HEK293 (cell line): ENCODE results near the gene GALK1.

Experiments
- CTCF ChIA-PET: fragments of 350-600 bp; formaldehyde crosslinking; extraction: SDS; loops from one replicate; lab custom pipeline; 2021; ENCODE audit warnings: antibody characterized with exemption; lab: Yijun Ruan, JAX
- POLR2A ChIA-PET: fragments of 300-600 bp; formaldehyde crosslinking; extraction: SDS; loops from one replicate; lab custom pipeline; 2020; ENCODE audit warnings: antibody characterized with exemption, inconsistent platforms; lab: Yijun Ruan, JAX
- H3K27ac ChIP-seq: fragments of 200-500 bp; sonication (Bioruptor generic); 2 replicates; pipeline ENCODE4 v1.5.1; 2014; ENCODE audit warnings: low read depth, low read length, control low read depth, inconsistent platforms; ENCODE audit errors: extremely low read depth
- H3K36me3 ChIP-seq, 2 experiments: fragments of 200-500 bp in 1 of 2; sonication (Bioruptor generic) in 1 of 2; 1 replicate in 1 of 2; 2 replicates in 1 of 2; pipeline ENCODE4 v1.5.1; 2014 to 2017; ENCODE audit warnings: inconsistent platforms in 2 of 2, low read length in 2 of 2; ENCODE audit not compliant: control insufficient read depth in 2 of 2, insufficient read depth in 1 of 2
- H3K4me1 ChIP-seq: fragments of 200-500 bp; sonication (Bioruptor generic); 2 replicates; pipeline ENCODE4 v1.5.1; 2014; ENCODE audit warnings: mild to moderate bottlenecking, low read length, inconsistent platforms; ENCODE audit not compliant: control insufficient read depth, insufficient read depth
- H3K4me3 ChIP-seq: 2 replicates; pipeline ENCODE4 v1.5.1; 2011; ENCODE audit warnings: low read depth, mild to moderate bottlenecking, control low read depth, low read length, moderate library complexity
- H3K9me3 ChIP-seq: fragments of 200-500 bp; sonication (Bioruptor generic); 2 replicates; pipeline ENCODE4 v1.5.1; 2014; ENCODE audit warnings: low read depth, low read length, inconsistent platforms; ENCODE audit not compliant: control insufficient read depth, insufficient read depth
- EGR2 ChIP-seq: fragments of 450-650 bp; formaldehyde crosslinking; IDR thresholded peaks from 2 replicates; pipeline ENCODE4 v1.5.1; 2016; ENCODE audit warnings: low read depth, missing biosample characterization, missing genetic modification characterization
- KLF8 ChIP-seq: fragments of 450-650 bp; formaldehyde crosslinking; IDR thresholded peaks from 2 replicates; pipeline ENCODE4 v1.5.1; 2016; ENCODE audit warnings: missing biosample characterization, missing genetic modification characterization
- MZF1 ChIP-seq: fragments of 450-650 bp; formaldehyde crosslinking; IDR thresholded peaks from 2 replicates; pipeline ENCODE4 v1.5.1; 2017; ENCODE audit warnings: missing biosample characterization, missing genetic modification characterization, borderline replicate concordance
- PRDM10 ChIP-seq: fragments of 450-650 bp; formaldehyde crosslinking; IDR thresholded peaks from 2 replicates; pipeline ENCODE4 v1.5.1; 2016; ENCODE audit warnings: missing biosample characterization, missing genetic modification characterization
- PRDM2 ChIP-seq: fragments of 450-650 bp; formaldehyde crosslinking; IDR thresholded peaks from 2 replicates; pipeline ENCODE4 v1.5.1; 2016; ENCODE audit warnings: missing biosample characterization, missing genetic modification characterization, borderline replicate concordance
- SCRT2 ChIP-seq: fragments of 450-650 bp; formaldehyde crosslinking; IDR thresholded peaks from 2 replicates; pipeline ENCODE4 v1.5.1; 2016; ENCODE audit warnings: missing biosample characterization, missing genetic modification characterization
- SP2 ChIP-seq: fragments of 450-650 bp; formaldehyde crosslinking; IDR thresholded peaks from 2 replicates; pipeline ENCODE4 v1.5.1; 2016; ENCODE audit warnings: missing biosample characterization, missing genetic modification characterization
- SP7 ChIP-seq: fragments of 450-650 bp; formaldehyde crosslinking; IDR thresholded peaks from 2 replicates; pipeline ENCODE4 v1.5.1; 2016; ENCODE audit warnings: missing biosample characterization, missing genetic modification characterization
- WT1 ChIP-seq: fragments of 450-650 bp; formaldehyde crosslinking; IDR thresholded peaks from 2 replicates; pipeline ENCODE4 v1.5.1; 2016; ENCODE audit warnings: missing biosample characterization, missing genetic modification characterization
- ZFHX2 ChIP-seq: fragments of 450-650 bp; formaldehyde crosslinking; conservative IDR thresholded peaks from 2 replicates; pipeline ENCODE4 v1.5.1; 2016; ENCODE audit warnings: missing biosample characterization, missing genetic modification characterization
- ZNF132 ChIP-seq: fragments of 450-650 bp; formaldehyde crosslinking; IDR thresholded peaks from 2 replicates; pipeline ENCODE4 v1.5.1; 2017; ENCODE audit warnings: missing biosample characterization, missing genetic modification characterization, borderline replicate concordance
- ZNF239 ChIP-seq: fragments of 450-650 bp; formaldehyde crosslinking; IDR thresholded peaks from 2 replicates; pipeline ENCODE4 v1.5.1; 2016; ENCODE audit warnings: missing biosample characterization, missing genetic modification characterization
- ZNF354C ChIP-seq: fragments of 450-650 bp; formaldehyde crosslinking; IDR thresholded peaks from 2 replicates; pipeline ENCODE4 v1.5.1; 2016; ENCODE audit warnings: missing biosample characterization, missing genetic modification characterization, low read depth, borderline replicate concordance
- ZNF366 ChIP-seq: fragments of 450-650 bp; formaldehyde crosslinking; conservative IDR thresholded peaks from 2 replicates; pipeline ENCODE4 v1.5.1; 2016; ENCODE audit warnings: missing biosample characterization, missing genetic modification characterization
- ZNF510 ChIP-seq: fragments of 450-650 bp; formaldehyde crosslinking; IDR thresholded peaks from 2 replicates; pipeline ENCODE4 v1.5.1; 2018; ENCODE audit warnings: mild to moderate bottlenecking, missing genetic modification characterization, missing biosample characterization; ENCODE audit not compliant: insufficient replicate concordance
- ZNF555 ChIP-seq: fragments of 450-650 bp; formaldehyde crosslinking; conservative IDR thresholded peaks from 2 replicates; pipeline ENCODE4 v1.5.1; 2017; ENCODE audit warnings: missing biosample characterization, mild to moderate bottlenecking, missing genetic modification characterization, inconsistent platforms
- ZNF600 ChIP-seq: fragments of 450-650 bp; formaldehyde crosslinking; IDR thresholded peaks from 2 replicates; pipeline ENCODE4 v1.5.1; 2016; ENCODE audit warnings: missing biosample characterization, missing genetic modification characterization
- ZNF658 ChIP-seq: fragments of 450-650 bp; formaldehyde crosslinking; IDR thresholded peaks from 2 replicates; pipeline ENCODE4; 2016; ENCODE audit warnings: missing biosample characterization, missing genetic modification characterization

The GALK1 gene

GRCh38 chr17:75808905-75809621 is 44.1 kb upstream of the GALK1 start:
- ChIA-PET CTCF (interaction anchor here (1.0 to 1.8 kb wide), 4 partner anchors 19 to 36 kb away, joined by 3 to 10 read pairs (median 4); no protein-coding TSS in a partner anchor), POLR2A (interaction anchor here (0.6 to 2.8 kb wide), 4 partner anchors 10 to 311 kb away, joined by 3 to 19 read pairs (median 6); no protein-coding TSS in a partner anchor)
- peaks cover 20 to 49% of the 10 kb centered on the region in 2 experiments for H3K36me3 ChIP-seq
- peak overlapping the region; percentile 74 for H3K27ac ChIP-seq
- no peaks in the 10 kb centered on the region for H3K9me3 ChIP-seq
- TF ChIP-seq SP7 (tag by site-specific recombination) = peak; percentile 69
- TF ChIP-seq WT1 (tag by site-specific recombination) = no peak
- TF ChIP-seq PRDM10 (tag by site-specific recombination) = peak; percentile 52
- TF ChIP-seq ZNF600 (tag by site-specific recombination) = no peak
- 0 out of 2 replicates have a peak, but pooled peaks have one; percentile 10 for TF ChIP-seq EGR2 (tag by site-specific recombination)
- TF ChIP-seq ZNF239 (tag by site-specific recombination) = peak; percentile 79
- peak; percentile 32 for TF ChIP-seq ZFHX2 (tag by site-specific recombination)
- 0 out of 2 replicates have a peak, but pooled peaks have one; percentile 10 for TF ChIP-seq SP2 (tag by site-specific recombination)
- H3K4me1 ChIP-seq = peaks cover 9% of the 10 kb centered on the region
- no peak overlapping the region for H3K4me3 ChIP-seq

DNA sequence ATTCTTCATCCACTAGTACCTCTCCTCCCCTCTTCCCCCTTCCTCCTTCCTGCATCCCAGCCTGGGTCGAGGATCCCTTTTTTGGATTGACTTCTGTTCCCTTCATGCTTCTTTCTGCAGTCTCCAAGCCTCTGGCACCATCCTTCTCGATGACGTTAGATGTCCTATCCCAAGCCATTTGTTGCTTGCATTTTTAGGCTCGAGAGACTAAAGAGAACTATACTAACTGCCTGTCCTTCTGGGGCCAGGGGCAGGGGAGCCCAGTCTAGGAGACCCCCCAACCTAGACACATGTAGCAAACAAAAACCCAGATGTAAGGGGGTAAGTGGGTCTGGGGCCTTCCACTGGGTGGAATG is 43.5 kb upstream of the GALK1 start:
- POLR2A ChIA-PET = interaction anchor here (0.6 to 2.8 kb wide), 4 partner anchors 9 to 311 kb away, joined by 3 to 19 read pairs (median 6); no protein-coding TSS in a partner anchor
- Histone ChIP-seq H3K4me3 (no peak overlapping the region), H3K4me1 (peaks cover 9% of the 10 kb centered on the region), H3K9me3 (no peaks in the 10 kb centered on the region), H3K36me3 (peaks cover 15 to 48% of the 10 kb centered on the region in 2 experiments), H3K27ac (peak overlapping the region; percentile 74)
- CTCF ChIA-PET = interaction anchor here (1.2 to 1.8 kb wide), 3 partner anchors 19 to 37 kb away, joined by 4 to 10 read pairs (median 5); no protein-coding TSS in a partner anchor
- no peak for TF ChIP-seq ZNF132
- TF ChIP-seq ZNF354C (tag by site-specific recombination) = no peak
- TF ChIP-seq SCRT2 (tag by site-specific recombination) = peak; percentile 51; the same call in 1 of the 2 replicates
- no peak for TF ChIP-seq ZNF510
- no peak for TF ChIP-seq ZNF555 (tag by site-specific recombination)
- TF ChIP-seq MZF1 (tag by site-specific recombination) = no peak
- TF ChIP-seq KLF8 (tag by site-specific recombination) = no peak

- CTCF ChIA-PET = interaction anchor here (1.2 to 1.8 kb wide), 3 partner anchors 20 to 37 kb away, joined by 4 to 10 read pairs (median 5); no protein-coding TSS in a partner anchor
- POLR2A ChIA-PET = interaction anchor here (0.6 to 2.8 kb wide), 3 partner anchors 12 to 32 kb away, joined by 4 to 19 read pairs (median 10); no protein-coding TSS in a partner anchor
- no peaks in the 10 kb centered on the region for H3K9me3 ChIP-seq
- H3K4me1 ChIP-seq = peaks cover 9% of the 10 kb centered on the region
- H3K4me3 ChIP-seq = no peak overlapping the region
- TF ChIP-seq ZNF658 (tag by site-specific recombination) = no peak
- peak; percentile 14; the same call in 1 of the 2 replicates for TF ChIP-seq ZNF366 (tag by site-specific recombination)
- TF ChIP-seq PRDM2 (tag by site-specific recombination) = no peak
- TF ChIP-seq, all 188 proteins: peak for 1
- Histone ChIP-seq H3K27ac (0 out of 2 replicates have a peak overlapping the region, but pooled peaks have one; percentile 74), H3K36me3 (peaks cover 15 to 45% of the 10 kb centered on the region in 2 experiments)
Observed at GRCh38 chr17:75807861-75808260, 42.9 kb upstream of the GALK1 start.
